Activated T-helper 1 cell treated with Interleukin-2 at 50 U/mL for 16 hours (primary cell): ENCODE results near the gene WEE1.

ENCODE experiments used
- DNase-seq: peaks from one replicate; pipeline ENCODE4 v3.0.0-alpha.2; 2020; ENCODE audit warnings: low read depth

The WEE1 gene

DNA sequence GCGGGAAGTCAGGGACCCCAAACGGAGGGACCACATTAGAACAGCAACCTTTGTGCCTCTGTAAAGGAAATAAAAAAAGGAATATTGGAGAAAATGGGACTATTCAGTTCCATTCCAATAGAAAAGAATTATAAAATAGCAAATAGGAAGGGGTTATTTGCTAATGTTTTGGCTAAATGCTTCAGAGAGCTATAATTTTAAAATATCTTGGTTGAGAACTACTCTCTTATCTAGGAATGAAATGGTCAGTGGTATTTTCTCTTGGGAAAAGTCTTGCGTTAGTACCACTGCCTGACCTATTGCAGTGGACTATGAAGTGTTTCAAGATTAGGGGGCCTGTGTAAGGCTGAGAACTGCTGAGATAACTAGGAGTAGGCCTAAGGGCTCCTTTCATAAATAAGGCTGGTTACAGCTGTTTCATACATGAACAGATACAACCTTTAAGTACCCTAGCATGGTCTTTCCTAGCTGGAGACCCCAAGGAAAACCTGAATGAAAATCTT is 6.9 kb upstream of the WEE1 start:
- DNase-seq = no peak

- no peak for DNase-seq
These were observed 6.1 kb upstream of the WEE1 start for GRCh38 chr11:9567401-9567800.

DNA sequence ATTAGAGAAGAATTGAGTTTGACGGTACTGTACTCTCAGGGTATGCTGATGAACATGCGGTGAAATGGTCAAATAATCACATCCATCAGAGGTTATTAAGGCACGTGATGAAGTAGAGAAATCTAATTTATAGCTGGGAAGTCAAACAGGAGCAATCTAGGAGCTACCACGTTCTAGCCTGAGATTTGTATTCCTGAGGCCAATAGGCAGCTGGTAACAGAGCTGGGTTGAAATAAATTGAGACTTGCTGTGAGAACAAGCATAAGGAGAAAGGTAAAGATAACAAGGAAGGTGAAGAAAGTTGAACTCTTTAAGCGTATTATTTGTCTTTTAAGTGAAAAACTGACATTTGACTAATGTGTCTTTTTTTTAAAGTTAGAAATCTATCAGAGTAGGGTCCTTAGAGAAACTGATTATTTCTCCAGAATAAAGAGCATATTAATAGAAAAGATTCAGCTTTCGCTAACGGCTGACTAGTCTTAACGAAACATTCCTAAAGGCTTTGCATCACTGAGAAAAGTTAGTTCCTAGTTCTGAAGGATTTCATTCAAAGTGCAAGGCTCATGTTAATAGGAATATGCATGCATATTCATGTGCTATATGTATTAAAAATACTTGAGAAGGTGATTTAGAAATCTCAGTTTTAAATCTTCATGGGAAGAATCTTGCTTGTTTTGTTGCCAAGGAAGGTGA is 5.2 kb upstream of the WEE1 start:
- no peak for DNase-seq

- DNase-seq = no peak
These were observed 4.4 kb upstream of the WEE1 start for GRCh38 chr11:9568854-9569587.

DNA sequence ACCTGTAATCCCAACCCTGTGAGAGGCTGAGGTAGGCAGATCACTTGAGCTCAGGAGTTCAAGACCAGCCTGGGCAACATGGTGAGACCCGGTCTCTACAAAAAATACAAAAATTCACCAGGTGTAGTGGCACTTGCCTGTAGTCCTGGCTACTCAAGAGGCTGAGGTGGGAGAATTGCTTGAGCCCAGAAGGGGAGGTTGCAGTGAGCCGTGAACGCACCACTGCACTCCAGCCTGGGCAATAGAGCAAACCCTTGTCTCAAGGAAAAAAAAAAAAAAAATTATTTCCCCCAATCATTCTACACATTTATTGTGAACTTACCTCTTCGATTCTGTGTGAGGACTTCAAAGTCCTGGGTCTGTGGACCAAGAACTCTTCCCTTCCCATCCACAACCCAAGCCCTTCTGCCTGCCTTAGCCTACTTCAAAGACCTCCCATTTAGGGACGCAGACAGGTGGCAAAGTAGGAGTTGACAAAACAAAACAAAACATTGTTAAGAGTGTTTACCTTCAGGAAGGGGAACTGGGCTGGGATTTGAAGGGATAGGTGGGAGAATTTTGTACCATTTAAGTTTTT is 3.8 kb upstream of the WEE1 start:
- no peak for DNase-seq

GRCh38 chr11:9570313-9571025 is 3.0 kb upstream of the WEE1 start:
- DNase-seq = no peak

GRCh38 chr11:9571071-9571762 is 2.3 kb upstream of the WEE1 start:
- DNase-seq = no peak

GRCh38 chr11:9571763-9572115 is 1.7 kb upstream of the WEE1 start:
- DNase-seq = no peak

DNA sequence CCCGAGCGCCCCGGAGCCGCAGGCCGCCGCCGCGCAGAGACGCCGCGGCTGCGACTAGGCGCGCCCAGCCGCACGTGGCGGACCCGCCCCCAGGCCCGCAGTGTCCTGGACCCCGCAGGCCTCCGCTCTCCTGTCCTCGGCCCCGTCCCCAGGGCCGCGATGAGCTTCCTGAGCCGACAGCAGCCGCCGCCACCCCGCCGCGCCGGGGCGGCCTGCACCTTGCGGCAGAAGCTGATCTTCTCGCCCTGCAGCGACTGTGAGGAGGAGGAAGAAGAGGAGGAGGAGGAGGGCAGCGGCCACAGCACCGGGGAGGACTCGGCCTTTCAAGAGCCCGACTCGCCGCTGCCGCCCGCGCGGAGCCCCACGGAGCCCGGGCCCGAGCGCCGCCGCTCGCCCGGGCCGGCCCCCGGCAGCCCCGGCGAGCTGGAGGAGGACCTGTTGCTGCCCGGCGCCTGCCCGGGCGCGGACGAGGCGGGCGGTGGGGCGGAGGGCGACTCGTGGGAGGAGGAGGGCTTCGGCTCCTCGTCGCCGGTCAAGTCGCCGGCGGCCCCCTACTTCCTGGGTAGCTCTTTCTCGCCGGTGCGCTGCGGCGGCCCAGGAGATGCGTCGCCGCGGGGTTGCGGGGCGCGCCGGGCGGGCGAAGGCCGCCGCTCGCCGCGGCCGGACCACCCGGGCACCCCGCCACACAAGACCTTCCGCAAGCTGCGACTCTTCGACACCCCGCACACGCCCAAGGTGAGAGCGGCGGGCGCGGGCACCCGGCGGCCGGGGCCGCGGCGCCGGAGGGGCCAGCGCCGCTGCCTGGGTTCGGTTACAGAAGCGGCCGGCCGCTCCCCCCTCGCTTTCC is 528 bp downstream of the WEE1 start:
- peak; percentile 2 for DNase-seq

GRCh38 chr11:9574622-9575259 is 1.3 kb downstream of the WEE1 start:
- peak; percentile 2 for DNase-seq

DNA sequence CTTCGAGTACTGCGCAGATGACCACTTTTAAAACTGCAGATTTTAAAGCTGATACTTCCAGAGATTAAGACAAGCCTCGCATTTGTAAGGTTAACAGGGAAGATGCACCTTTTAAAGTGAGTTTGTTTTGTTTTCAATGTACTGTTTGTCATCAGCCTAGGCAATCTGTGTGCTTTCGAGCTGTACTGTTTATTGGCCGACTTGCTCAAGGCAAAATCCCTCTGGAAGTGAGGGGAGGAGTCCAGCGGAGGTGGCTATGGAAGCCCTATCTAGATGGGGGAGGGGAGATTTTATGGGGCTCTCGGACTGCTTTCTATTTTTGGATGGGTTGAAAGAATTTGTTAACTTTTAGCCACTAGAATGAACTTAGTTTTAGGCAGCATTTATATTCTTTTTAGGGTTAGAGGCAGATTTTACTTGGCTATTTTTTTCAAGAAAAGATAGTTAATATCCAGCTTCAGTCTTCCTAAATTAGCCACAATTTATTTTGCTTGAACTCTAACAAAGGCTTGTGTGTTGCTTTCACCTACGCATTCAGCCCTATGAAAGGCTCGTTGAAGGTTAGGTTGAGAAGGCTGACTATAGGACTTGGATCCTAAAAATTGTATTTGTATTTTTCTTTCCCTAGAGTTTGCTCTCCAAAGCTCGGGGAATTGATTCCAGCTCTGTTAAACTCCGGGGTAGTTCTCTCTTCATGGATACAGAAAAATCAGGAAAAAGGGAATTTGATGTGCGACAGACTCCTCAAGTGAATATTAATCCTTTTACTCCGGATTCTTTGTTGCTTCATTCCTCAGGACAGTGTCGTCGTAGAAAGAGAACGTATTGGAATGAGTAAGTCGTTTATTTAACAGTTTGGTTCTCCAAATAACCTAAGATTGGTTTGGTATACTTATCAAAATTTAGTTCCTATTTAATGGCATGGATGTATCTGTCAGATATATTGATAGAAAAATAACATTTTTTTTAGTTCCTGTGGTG is 2.1 kb downstream of the WEE1 start:
- no peak for DNase-seq

DNA sequence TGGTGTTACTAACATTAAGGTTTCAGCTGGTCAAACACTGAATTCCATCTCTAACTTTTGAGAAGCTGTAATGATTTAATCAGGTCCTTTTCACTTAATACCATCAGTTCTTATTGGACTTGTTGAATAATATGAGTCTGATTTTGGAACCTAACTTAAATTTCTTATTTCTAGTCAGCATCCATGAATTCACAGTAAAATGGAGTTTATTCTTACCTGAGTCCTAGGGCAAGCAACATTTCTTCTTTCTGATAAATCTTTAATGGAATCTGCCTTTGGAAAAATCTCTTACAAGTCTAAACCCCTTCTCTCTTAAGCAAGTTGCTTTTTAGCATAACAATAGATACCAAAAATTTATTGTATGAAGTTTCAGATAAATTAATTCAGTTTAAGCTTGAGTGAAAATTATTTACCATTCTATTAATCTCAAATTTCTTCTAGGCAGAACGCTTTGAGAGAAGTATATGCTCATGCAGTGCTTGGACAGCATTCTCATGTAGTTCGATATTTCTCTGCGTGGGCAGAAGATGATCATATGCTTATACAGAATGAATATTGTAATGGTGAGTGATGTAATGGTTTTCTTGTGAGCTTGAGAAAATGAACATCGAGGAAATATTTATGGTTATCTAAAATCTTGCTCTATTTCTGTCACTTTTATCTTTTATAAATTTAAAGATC is 3.4 kb downstream of the WEE1 start:
- no peak for DNase-seq

DNA sequence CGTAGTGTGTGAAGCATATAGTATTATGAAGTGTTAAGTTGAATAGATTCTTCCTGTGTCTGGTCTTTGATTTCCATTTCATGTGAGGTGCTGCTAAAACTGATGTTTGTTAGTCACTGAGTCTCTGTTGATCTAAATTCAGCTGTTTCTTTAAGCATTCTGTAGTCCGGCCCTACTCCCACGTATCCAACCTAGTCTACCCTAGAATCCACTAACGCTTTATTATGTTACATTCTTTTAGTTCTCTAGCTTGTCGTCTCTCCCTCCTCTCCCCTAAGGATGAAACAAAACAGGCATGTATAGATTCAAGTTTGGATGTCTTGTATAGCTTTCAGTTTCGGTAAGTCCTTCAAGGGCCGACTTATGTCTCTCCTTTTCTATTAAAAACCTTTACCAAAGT is 4.1 kb downstream of the WEE1 start:
- no peak for DNase-seq

GRCh38 chr11:9580894-9581293 is 7.4 kb downstream of the WEE1 start:
- no peak for DNase-seq

- no peak for DNase-seq
These were observed 8.2 kb downstream of the WEE1 start for GRCh38 chr11:9581556-9582161.

GRCh38 chr11:9590717-9591116 is 17.2 kb downstream of the WEE1 start:
- DNase-seq = no peak

DNA sequence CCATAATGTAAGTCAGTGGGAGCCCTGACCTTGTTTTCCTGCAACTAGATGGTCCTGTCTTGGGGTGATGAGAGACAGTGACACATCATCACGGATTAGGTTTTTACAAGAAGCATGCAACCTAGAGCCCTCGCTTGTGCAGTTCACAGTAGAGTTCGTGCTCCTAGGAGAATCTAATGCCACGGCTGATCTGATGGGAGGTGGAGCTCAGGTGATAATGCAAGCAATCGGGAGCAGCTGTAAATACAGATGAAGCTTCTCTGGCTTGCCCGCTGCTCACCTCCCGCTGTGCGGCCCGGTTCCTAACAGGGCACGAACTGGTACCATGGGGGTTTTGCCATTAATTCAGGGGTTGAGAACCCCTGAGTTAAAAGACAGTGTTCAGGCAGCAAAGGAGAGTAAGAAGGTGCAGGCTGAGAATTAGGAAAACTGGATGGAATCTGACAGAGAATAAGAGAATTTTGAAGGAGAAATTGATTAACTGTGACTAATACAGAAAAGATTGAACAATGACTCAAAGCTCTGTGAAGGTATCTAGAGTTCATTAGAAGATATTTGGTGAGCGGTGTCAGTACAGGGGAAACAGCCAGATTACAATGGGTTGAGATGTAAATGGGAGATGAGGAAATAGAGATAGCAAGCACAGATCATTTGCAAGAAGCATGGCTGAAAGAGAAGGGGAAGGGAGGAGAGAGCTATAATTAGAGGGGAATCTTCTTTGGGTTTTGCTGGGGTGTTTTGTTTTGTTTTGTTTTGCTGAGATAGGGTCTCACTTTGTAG is 21.0 kb downstream of the WEE1 start:
- no peak for DNase-seq
